HepG2 (cell line): ENCODE measurements around the gene KIF13A. TPM values are rescaled to one million over a fixed set of nuclear protein-coding genes. Genes with fewer than 3 reads are reported as not detected.

Source experiments
- ESRRA ChIP-seq: sonication (generic); formaldehyde crosslinking; IDR thresholded peaks from 2 replicates; pipeline ENCODE4 v1.5.1; 2020; ENCODE audit warnings: mild to moderate bottlenecking, low read depth, missing genetic modification reagents
- GTF2F1 ChIP-seq: fragments of 150-350 bp; IDR thresholded peaks from 2 replicates; pipeline ENCODE4 v1.6.1; 2014; ENCODE audit warnings: low read length
- PRPF4 ChIP-seq: fragments of 200-400 bp; formaldehyde crosslinking; IDR thresholded peaks from 2 replicates; pipeline ENCODE4 v1.6.1; 2016; ENCODE audit warnings: low read length, low read depth; ENCODE audit not compliant: poor library complexity, severe bottlenecking
- RARG ChIP-seq: sonication (generic); formaldehyde crosslinking; IDR thresholded peaks from 2 replicates; pipeline ENCODE4 v1.4.0; 2020; ENCODE audit warnings: low read depth, mild to moderate bottlenecking, missing genetic modification reagents
- SIX1 ChIP-seq: sonication (generic); formaldehyde crosslinking; IDR thresholded peaks from 2 replicates; pipeline ENCODE4 v1.4.0; 2020; ENCODE audit warnings: missing genetic modification reagents, borderline replicate concordance
- STAG1 ChIP-seq: sonication (generic); formaldehyde crosslinking; IDR thresholded peaks from 2 replicates; pipeline ENCODE4 v1.4.0; 2020; ENCODE audit warnings: missing genetic modification reagents
- ZNF484 ChIP-seq: sonication (generic); formaldehyde crosslinking; IDR thresholded peaks from 2 replicates; pipeline ENCODE4 v1.5.1; 2020; ENCODE audit warnings: mild to moderate bottlenecking, low read depth, missing genetic modification reagents, borderline replicate concordance
- ZNF543 ChIP-seq: sonication (generic); formaldehyde crosslinking; IDR thresholded peaks from 2 replicates; pipeline ENCODE4 v1.4.0; 2020; ENCODE audit warnings: mild to moderate bottlenecking, missing genetic modification reagents
- ZNF552 ChIP-seq: sonication (generic); formaldehyde crosslinking; IDR thresholded peaks from 2 replicates; pipeline ENCODE4 v1.9.0; 2022; ENCODE audit warnings: missing genetic modification reagents, mild to moderate bottlenecking, borderline replicate concordance
- ZNF569 ChIP-seq: sonication (generic); formaldehyde crosslinking; IDR thresholded peaks from 2 replicates; pipeline ENCODE4 v1.5.0; 2020; ENCODE audit warnings: mild to moderate bottlenecking, missing genetic modification reagents, moderate library complexity, borderline replicate concordance
- polyA plus RNA-seq, 8 experiments: library from polyadenylated mRNA; depleted of rRNA in 3 of 8; stranded (reverse) in 7 of 8; unstranded in 1 of 8; fragments of >200 nt; fragmentation: Illumina TruSeq in 4 of 8; extraction: Trizol in 4 of 8; gene quantifications; 2 replicates each; pipeline versions ENCODE4 v1.2.1 to v1.2.3, GENCODE V29; 2011 to 2016; ENCODE audit warnings: low read depth in 4 of 8, missing spikeins in 1 of 8, mixed read lengths in 1 of 8; ENCODE audit not compliant: insufficient read depth in 1 of 8
- total RNA-seq, 5 experiments: library from RNA; depleted of rRNA; stranded (reverse); fragments of >200 nt; fragmentation: Illumina TruSeq; extraction: Trizol; gene quantifications; 2 replicates each; pipeline ENCODE4 v1.2.3, GENCODE V29; 2016; ENCODE audit warnings: low read depth in 1 of 5
- TF ChIP-seq, protein P1 (sequence below): sonication (generic); formaldehyde crosslinking; IDR thresholded peaks from 2 replicates; pipeline ENCODE4 v1.4.0; 2020; ENCODE audit warnings: missing genetic modification reagents
- TF ChIP-seq, protein P2 (sequence below): sonication (generic); formaldehyde crosslinking; IDR thresholded peaks from 2 replicates; pipeline ENCODE4 v1.9.0; 2021; ENCODE audit warnings: mild to moderate bottlenecking, missing genetic modification reagents
- TF ChIP-seq, protein P3 (sequence below), 2 experiments: sonication (generic) in 1 of 2; formaldehyde crosslinking in 1 of 2; IDR thresholded peaks; 2 replicates each; pipeline versions ENCODE4 v1.6.1 to v1.9.0; 2014 to 2022; ENCODE audit warnings: antibody characterized with exemption in 1 of 2, borderline replicate concordance in 1 of 2, inconsistent platforms in 1 of 2, low read depth in 1 of 2, missing genetic modification reagents in 1 of 2

The KIF13A gene
- total and polyA plus RNA-seq, 2 of the 13 experiments (the other 11 are each of a cell fraction or from before 2014, with no cell fraction given) = 21.1 to 37.2 TPM

DNA sequence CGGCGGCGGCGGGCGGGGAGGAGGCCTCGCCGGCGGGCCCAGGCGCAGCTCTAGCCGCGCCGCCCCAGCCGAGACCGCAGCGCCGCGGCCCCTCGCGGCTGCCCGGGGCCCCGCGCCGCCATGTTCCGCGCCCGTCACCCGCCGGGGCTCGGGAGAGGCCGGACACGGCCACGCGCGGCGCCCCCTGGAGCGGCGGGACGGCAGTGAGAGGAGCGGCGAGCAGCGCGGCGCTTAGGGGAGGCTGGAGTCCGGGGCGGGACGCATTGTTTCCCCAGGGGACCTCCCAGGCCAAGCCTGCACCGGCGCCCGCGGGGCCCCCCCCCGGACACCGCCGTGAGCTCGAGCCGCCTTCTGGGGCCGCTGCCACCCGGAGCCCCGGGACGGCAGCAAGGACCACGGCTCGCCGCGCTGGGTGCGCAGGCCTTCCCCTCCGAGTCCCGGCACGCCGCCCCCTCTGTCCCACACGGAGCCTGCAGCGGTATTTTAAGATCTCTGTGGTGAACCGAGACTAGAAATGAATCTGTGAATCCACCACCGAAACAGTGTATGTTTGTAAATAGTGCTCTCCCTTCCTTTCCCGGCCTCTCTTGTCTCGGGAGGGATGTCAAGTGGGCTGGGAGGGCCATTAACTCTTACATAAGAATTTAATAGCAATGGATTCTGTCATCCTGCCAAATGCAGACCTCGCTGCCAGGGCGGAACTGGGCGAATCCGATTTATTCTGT, 424 bp upstream of the KIF13A start (continued):
- TF ChIP-seq SIX1 (CRISPR knock-in tag) = no peak
- TF ChIP-seq ZNF552 (CRISPR knock-in tag) = no peak
- 0 out of 2 replicates have a peak, but pooled peaks have one; percentile 13 for TF ChIP-seq STAG1 (CRISPR knock-in tag)
- no peak for TF ChIP-seq PRPF4
- TF ChIP-seq GTF2F1 = no peak
- TF ChIP-seq, protein P1, sequence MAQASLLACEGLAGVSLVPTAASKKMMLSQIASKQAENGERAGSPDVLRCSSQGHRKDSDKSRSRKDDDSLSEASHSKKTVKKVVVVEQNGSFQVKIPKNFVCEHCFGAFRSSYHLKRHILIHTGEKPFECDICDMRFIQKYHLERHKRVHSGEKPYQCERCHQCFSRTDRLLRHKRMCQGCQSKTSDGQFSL (CRISPR knock-in tag) = peak; percentile 81
- TF ChIP-seq ZNF569 = no peak
- 0 out of 2 replicates have a peak, but pooled peaks have one; percentile 40 for TF ChIP-seq ESRRA (CRISPR knock-in tag)
- TF ChIP-seq ZNF484 (CRISPR knock-in tag) = no peak
- TF ChIP-seq RARG (CRISPR knock-in tag) = no peak
- TF ChIP-seq, protein P2, sequence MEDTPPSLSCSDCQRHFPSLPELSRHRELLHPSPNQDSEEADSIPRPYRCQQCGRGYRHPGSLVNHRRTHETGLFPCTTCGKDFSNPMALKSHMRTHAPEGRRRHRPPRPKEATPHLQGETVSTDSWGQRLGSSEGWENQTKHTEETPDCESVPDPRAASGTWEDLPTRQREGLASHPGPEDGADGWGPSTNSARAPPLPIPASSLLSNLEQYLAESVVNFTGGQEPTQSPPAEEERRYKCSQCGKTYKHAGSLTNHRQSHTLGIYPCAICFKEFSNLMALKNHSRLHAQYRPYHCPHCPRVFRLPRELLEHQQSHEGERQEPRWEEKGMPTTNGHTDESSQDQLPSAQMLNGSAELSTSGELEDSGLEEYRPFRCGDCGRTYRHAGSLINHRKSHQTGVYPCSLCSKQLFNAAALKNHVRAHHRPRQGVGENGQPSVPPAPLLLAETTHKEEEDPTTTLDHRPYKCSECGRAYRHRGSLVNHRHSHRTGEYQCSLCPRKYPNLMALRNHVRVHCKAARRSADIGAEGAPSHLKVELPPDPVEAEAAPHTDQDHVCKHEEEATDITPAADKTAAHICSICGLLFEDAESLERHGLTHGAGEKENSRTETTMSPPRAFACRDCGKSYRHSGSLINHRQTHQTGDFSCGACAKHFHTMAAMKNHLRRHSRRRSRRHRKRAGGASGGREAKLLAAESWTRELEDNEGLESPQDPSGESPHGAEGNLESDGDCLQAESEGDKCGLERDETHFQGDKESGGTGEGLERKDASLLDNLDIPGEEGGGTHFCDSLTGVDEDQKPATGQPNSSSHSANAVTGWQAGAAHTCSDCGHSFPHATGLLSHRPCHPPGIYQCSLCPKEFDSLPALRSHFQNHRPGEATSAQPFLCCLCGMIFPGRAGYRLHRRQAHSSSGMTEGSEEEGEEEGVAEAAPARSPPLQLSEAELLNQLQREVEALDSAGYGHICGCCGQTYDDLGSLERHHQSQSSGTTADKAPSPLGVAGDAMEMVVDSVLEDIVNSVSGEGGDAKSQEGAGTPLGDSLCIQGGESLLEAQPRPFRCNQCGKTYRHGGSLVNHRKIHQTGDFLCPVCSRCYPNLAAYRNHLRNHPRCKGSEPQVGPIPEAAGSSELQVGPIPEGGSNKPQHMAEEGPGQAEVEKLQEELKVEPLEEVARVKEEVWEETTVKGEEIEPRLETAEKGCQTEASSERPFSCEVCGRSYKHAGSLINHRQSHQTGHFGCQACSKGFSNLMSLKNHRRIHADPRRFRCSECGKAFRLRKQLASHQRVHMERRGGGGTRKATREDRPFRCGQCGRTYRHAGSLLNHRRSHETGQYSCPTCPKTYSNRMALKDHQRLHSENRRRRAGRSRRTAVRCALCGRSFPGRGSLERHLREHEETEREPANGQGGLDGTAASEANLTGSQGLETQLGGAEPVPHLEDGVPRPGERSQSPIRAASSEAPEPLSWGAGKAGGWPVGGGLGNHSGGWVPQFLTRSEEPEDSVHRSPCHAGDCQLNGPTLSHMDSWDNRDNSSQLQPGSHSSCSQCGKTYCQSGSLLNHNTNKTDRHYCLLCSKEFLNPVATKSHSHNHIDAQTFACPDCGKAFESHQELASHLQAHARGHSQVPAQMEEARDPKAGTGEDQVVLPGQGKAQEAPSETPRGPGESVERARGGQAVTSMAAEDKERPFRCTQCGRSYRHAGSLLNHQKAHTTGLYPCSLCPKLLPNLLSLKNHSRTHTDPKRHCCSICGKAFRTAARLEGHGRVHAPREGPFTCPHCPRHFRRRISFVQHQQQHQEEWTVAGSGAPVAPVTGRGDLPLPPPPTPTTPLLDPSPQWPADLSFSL (CRISPR knock-in tag) = no peak
- 0 out of 2 replicates have a peak, but pooled peaks have one; percentile 24 for TF ChIP-seq ZNF543 (CRISPR knock-in tag)
- TF ChIP-seq, protein P3, sequence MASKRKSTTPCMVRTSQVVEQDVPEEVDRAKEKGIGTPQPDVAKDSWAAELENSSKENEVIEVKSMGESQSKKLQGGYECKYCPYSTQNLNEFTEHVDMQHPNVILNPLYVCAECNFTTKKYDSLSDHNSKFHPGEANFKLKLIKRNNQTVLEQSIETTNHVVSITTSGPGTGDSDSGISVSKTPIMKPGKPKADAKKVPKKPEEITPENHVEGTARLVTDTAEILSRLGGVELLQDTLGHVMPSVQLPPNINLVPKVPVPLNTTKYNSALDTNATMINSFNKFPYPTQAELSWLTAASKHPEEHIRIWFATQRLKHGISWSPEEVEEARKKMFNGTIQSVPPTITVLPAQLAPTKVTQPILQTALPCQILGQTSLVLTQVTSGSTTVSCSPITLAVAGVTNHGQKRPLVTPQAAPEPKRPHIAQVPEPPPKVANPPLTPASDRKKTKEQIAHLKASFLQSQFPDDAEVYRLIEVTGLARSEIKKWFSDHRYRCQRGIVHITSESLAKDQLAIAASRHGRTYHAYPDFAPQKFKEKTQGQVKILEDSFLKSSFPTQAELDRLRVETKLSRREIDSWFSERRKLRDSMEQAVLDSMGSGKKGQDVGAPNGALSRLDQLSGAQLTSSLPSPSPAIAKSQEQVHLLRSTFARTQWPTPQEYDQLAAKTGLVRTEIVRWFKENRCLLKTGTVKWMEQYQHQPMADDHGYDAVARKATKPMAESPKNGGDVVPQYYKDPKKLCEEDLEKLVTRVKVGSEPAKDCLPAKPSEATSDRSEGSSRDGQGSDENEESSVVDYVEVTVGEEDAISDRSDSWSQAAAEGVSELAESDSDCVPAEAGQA (IDR thresholded peaks at IDR 0.05; ENCODE audit: low read depth) = no peak
- TF ChIP-seq, protein P3 (CRISPR knock-in tag; IDR thresholded peaks at IDR 0.05; ENCODE audit: borderline replicate concordance) = no peak
